Myocyte (in vitro differentiated cells): ENCODE data around the gene NINL. TPM values are rescaled to one million over a fixed set of nuclear protein-coding genes. Genes with fewer than 3 reads are reported as not detected.

Source experiments
- DNase-seq: peaks from one replicate; pipeline ENCODE4 v3.0.0-alpha.2; 2012; ENCODE audit warnings: low read depth
- total RNA-seq: library from RNA; depleted of rRNA; stranded (reverse); fragments of >200 nt; gene quantifications from 2 replicates; pipeline ENCODE4 v1.2.3, GENCODE V29; 2014

Gene NINL
- total RNA-seq, 1 donor from 2014 or later, result 4.7 TPM

GRCh38 chr20:25468126-25469075, 116.9 kb downstream of the NINL start:
- DNase-seq, result no peak

DNA sequence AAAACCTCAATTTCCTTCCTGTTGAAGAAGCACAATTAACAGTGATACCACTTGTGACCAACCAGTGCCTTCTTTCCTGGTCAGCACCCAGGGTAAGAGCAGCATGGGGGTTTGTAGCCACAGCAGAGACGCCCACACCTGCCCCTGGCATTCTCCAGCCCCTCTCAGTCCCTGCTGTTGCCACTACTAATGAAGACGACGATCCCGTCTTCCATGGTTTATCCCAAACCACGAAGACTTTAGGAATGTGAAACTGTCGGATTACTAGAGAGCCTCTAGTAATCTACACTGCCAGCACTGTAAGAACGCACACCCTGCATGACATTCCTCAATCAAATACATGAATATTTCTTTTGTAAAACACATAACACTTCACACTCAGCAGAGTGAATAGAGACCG, 117.9 kb downstream of the NINL start:
- peak; percentile 70 for DNase-seq

GRCh38 chr20:25466846-25467245, 118.5 kb downstream of the NINL start:
- no peak for DNase-seq

GRCh38 chr20:25465243-25466135, 119.8 kb downstream of the NINL start:
- no peak for DNase-seq

DNA sequence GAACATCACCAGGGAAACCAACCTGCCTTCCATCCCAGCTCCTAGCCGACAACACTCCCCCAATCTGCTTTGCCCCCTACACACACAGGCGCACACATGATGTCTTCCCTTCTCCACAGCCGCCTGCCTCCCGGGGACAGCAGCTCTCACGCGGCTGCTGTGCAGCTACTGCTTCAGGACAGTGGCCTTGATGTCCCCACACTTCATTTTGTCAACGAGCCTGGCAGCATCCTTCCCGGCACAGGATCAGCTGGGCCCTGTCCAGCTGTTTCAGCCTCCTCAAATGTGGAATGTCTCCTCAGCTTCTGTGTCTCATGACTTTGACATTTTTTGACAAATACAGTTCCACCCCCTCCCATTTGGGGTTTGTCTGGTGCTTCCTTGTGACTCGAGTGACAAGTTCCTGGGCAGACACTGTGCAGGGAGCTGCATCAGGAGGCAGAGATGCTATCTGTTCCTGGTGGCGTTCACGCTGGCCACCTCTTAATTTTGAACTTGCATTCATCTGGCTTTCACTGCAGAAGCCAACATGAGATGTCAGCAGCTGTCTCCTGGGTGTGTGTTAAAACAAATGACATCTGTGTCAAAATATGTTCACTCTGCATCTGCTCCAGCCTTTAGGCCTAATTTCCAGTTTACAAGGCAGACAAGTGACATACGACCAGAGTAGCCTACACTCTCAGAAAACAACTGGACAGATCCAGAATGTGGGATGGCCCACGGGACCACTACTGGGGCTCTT, 120.7 kb downstream of the NINL start:
- DNase-seq, result peak; percentile 35

DNA sequence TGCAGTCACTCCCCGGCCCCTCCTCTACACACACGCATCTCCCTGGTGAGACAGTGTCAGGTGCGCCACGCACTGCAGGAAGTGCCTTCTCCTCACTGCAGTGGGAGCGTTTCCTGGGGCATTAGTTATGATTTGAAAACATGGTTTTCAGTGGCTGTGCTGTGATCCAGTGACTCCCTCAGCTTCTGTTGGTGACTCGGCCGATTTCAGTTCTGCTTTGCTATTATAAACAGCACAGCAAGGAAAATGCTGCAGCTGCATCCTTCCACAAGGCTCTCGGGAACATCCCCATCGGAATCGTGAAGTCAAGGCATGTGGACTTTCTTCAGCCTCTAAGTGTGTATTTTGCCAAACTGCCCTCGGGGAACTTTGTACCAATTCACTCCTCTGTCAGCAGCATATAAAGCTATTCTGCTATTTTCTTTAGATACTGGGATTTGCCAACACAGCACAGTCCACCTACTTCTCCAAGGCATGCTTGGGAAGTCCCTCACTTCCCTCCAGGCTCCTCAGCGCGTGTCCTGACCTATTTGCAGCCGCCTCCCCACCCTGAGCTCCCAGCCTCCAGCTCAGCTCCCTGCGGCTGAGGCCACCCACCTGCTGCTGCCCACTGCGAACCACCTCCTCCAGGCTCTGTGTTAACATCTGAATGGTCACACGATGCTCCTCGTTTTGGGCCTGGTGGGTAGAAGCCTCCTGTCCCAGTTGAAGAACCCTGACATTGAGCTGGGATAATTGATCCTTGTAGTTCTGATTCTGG, 123.4 kb downstream of the NINL start:
- DNase-seq, result no peak

GRCh38 chr20:25461281-25461650, 124.1 kb downstream of the NINL start:
- no peak for DNase-seq

- no peak for DNase-seq
These were observed 124.6 kb downstream of the NINL start for GRCh38 chr20:25460566-25461280.

DNA sequence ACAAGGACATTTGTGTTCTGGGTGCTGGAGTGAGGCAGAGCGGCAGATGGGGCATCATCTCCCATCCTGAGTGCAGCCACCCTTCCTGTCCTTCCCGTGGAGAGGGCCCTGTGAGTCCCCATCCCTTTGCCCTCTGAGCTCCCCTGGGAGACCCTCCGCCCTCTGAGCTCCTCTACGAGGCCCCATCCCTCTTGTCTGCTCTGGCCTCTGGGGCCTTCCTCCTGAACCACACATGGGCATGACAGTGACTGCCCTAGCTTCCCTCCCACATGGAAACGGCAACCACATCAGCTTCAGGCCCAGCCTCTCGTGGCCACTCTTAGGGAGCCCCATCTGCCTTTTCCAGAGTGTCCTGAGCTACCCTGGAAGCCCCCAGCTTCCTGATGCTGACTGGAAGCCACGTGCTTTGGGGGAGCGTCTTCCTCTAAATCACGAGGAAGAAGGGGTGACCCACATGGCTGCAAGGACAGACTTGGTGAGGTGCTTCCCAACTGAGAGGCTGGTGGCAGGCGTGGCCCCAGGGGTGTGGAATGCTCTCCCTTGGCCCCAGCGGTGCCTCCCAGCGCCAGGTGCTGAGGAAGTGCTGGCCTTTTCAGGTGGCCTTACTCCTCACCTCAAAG, 125.3 kb downstream of the NINL start:
- no peak for DNase-seq

- DNase-seq, result no peak
These were observed 126.1 kb downstream of the NINL start for GRCh38 chr20:25459111-25459830.

- DNase-seq, result no peak
These were observed 127.2 kb downstream of the NINL start for GRCh38 chr20:25457886-25458680.

GRCh38 chr20:25454153-25454900, 131.0 kb downstream of the NINL start:
- no peak for DNase-seq

GRCh38 chr20:25453035-25453810, 132.1 kb downstream of the NINL start:
- DNase-seq, result no peak

DNA sequence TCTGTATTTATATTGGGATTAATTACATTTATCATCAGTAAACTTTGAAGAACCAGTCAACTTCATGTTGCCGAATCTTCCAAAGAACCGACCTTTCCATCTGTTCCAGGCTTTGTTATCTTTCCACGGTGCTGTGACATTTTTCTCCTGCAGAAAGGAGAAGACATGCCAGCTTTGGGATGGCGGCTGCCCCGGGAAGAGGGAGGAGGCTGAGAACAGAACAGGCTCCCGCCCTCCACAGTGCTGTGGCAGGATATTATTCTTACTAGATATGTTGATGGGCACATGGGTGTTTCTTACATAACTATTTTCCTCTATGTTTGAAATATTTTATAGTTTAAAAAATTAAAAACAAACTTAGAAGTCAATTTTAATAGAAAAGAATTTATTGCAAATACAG, 133.0 kb downstream of the NINL start:
- DNase-seq, result no peak

- DNase-seq, result no peak
These were observed 137.7 kb downstream of the NINL start for GRCh38 chr20:25447671-25448070.

- no peak for DNase-seq
These were observed 140.8 kb downstream of the NINL start for GRCh38 chr20:25444556-25444955.
